Smooth muscle cell (in vitro differentiated cells): ENCODE results near the gene R3HDML. TPM values are rescaled to one million over a fixed set of nuclear protein-coding genes. Genes with fewer than 3 reads are reported as not detected.

Experiments used
- DNase-seq: peaks from one replicate; lab custom pipeline; 2025; ENCODE audit not compliant: unreplicated experiment; lab: John Stamatoyannopoulos, UW
- H2AFZ ChIP-seq: fragments of 200-600 bp; sonication (generic); 2 replicates; pipeline ENCODE4 v1.6.0; 2016; ENCODE audit warnings: antibody characterized with exemption, low read depth, mild to moderate bottlenecking
- H3F3A ChIP-seq: fragments of 200-600 bp; sonication (generic); 2 replicates; pipeline ENCODE4 v1.6.0; 2017; ENCODE audit warnings: antibody characterized with exemption, low read depth
- H3K27ac ChIP-seq: fragments of 200-600 bp; sonication (generic); 2 replicates; pipeline ENCODE4 v1.5.1; 2016; ENCODE audit warnings: low read depth, mild to moderate bottlenecking
- H3K27me3 ChIP-seq: fragments of 200-600 bp; sonication (generic); 2 replicates; pipeline ENCODE4 v1.6.1; 2016; ENCODE audit warnings: low read depth, mild to moderate bottlenecking
- H3K36me3 ChIP-seq: fragments of 200-600 bp; sonication (generic); 2 replicates; pipeline ENCODE4 v1.5.1; 2016; ENCODE audit warnings: low read depth
- H3K4me1 ChIP-seq: fragments of 200-600 bp; sonication (generic); 2 replicates; pipeline ENCODE4 v1.5.1; 2016; ENCODE audit warnings: low read depth
- H3K4me2 ChIP-seq: fragments of 200-600 bp; sonication (generic); 2 replicates; pipeline ENCODE4 v1.6.0; 2016; ENCODE audit warnings: mild to moderate bottlenecking
- H3K4me3 ChIP-seq: fragments of 200-600 bp; sonication (generic); 2 replicates; pipeline ENCODE4 v1.5.1; 2016; ENCODE audit warnings: mild to moderate bottlenecking
- H3K79me2 ChIP-seq: fragments of 200-600 bp; sonication (generic); 2 replicates; pipeline ENCODE4 v1.6.0; 2016; ENCODE audit warnings: low read depth, mild to moderate bottlenecking
- H3K9ac ChIP-seq: fragments of 200-600 bp; sonication (generic); 2 replicates; pipeline ENCODE4 v1.6.0; 2016; ENCODE audit warnings: low read depth
- H3K9me3 ChIP-seq: fragments of 200-600 bp; sonication (generic); replicated peaks from 2 replicates; pipeline ENCODE4 v1.5.1; 2016; ENCODE audit warnings: low read depth
- H4K20me1 ChIP-seq: fragments of 200-600 bp; sonication (generic); 2 replicates; pipeline ENCODE4 v1.6.0; 2016; ENCODE audit warnings: low read depth
- CTCF ChIP-seq: fragments of 200-600 bp; sonication (generic); IDR thresholded peaks from 2 replicates; pipeline ENCODE4 v1.5.1; 2017; ENCODE audit warnings: borderline replicate concordance, mild to moderate bottlenecking, antibody characterized with exemption; ENCODE audit not compliant: insufficient read depth, poor library complexity, severe bottlenecking
- WGBS: methylation state at CpG from one replicate; pipeline ENCODE4 v1.1.7; 2016; ENCODE audit warnings: low lambda C conversion rate; 5-methylcytosine and 5-hydroxymethylcytosine counted together
- polyA plus RNA-seq: library from polyadenylated mRNA; unstranded; fragments of >200 nt; fragmentation: Nextera tagmentation; extraction: Ambion mirVana; gene quantifications from 2 replicates; pipeline ENCODE4 v1.2.1, GENCODE V29; 2016
- total RNA-seq: library from RNA; depleted of rRNA; stranded (reverse); fragments of >200 nt; gene quantifications from 2 replicates; pipeline ENCODE4 v1.2.3, GENCODE V29; 2014

The R3HDML gene
- total and polyA plus RNA-seq, 2 experiments from 2014 or later, result not detected

GRCh38 chr20:44301285-44301684 is 35.6 kb upstream of the R3HDML start:
- H2AFZ ChIP-seq, result no peak overlapping the region
- H4K20me1 ChIP-seq, result no peaks in the 10 kb centered on the region
- no peak overlapping the region for H3K9ac ChIP-seq
- H3K27ac ChIP-seq, result no peak overlapping the region
- no peaks in the 10 kb centered on the region for H3K27me3 ChIP-seq
- no peaks in the 10 kb centered on the region for H3K36me3 ChIP-seq
- TF ChIP-seq CTCF, result no peak
- no peaks in the 10 kb centered on the region for H3K4me1 ChIP-seq
- H3F3A ChIP-seq, result no peaks in the 10 kb centered on the region
- H3K9me3 ChIP-seq, result no peaks in the 10 kb centered on the region
- DNase-seq, result no peak
- H3K79me2 ChIP-seq, result no peaks in the 10 kb centered on the region
- no peak overlapping the region for H3K4me2 ChIP-seq
- H3K4me3 ChIP-seq, result no peak overlapping the region

- H3K4me3 ChIP-seq, result no peak overlapping the region
- no peak overlapping the region for H3K4me2 ChIP-seq
- DNase-seq, result no peak
These were observed 34.7 kb upstream of the R3HDML start for GRCh38 chr20:44302026-44302669.

GRCh38 chr20:44302736-44303135 is 34.1 kb upstream of the R3HDML start:
- no peak overlapping the region for H3K4me3 ChIP-seq
- no peaks in the 10 kb centered on the region for H3F3A ChIP-seq
- no peak overlapping the region for H3K27ac ChIP-seq
- H3K27me3 ChIP-seq, result no peaks in the 10 kb centered on the region
- no peaks in the 10 kb centered on the region for H4K20me1 ChIP-seq
- H3K9me3 ChIP-seq, result no peaks in the 10 kb centered on the region
- DNase-seq, result no peak
- no peak for TF ChIP-seq CTCF
- 92% methylated on average over 8 of the region's 8 CpGs for WGBS
- H3K36me3 ChIP-seq, result no peaks in the 10 kb centered on the region
- no peak overlapping the region for H3K9ac ChIP-seq
- H2AFZ ChIP-seq, result no peak overlapping the region
- H3K4me1 ChIP-seq, result no peaks in the 10 kb centered on the region
- H3K4me2 ChIP-seq, result no peak overlapping the region
- H3K79me2 ChIP-seq, result no peaks in the 10 kb centered on the region

More at GRCh38 chr20:44302026-44302669, 34.7 kb upstream of the R3HDML start:
- Histone ChIP-seq H3K36me3 (no peaks in the 10 kb centered on the region), H2AFZ (no peak overlapping the region), H3K9ac (no peak overlapping the region), H3K27ac (no peak overlapping the region), H3K4me1 (no peaks in the 10 kb centered on the region), H3K27me3 (no peaks in the 10 kb centered on the region), H4K20me1 (no peaks in the 10 kb centered on the region), H3F3A (no peaks in the 10 kb centered on the region), H3K9me3 (no peaks in the 10 kb centered on the region), H3K79me2 (no peaks in the 10 kb centered on the region)
- 73% methylated on average over 5 of the region's 5 CpGs for WGBS
- TF ChIP-seq CTCF, result no peak

- no peak overlapping the region for H2AFZ ChIP-seq
- H3K4me3 ChIP-seq, result no peak overlapping the region
- no peak for DNase-seq
- no peaks in the 10 kb centered on the region for H3K4me1 ChIP-seq
- H3K27ac ChIP-seq, result no peak overlapping the region
- no peaks in the 10 kb centered on the region for H3F3A ChIP-seq
- no peak overlapping the region for H3K9ac ChIP-seq
- H3K9me3 ChIP-seq, result no peaks in the 10 kb centered on the region
- no peaks in the 10 kb centered on the region for H3K27me3 ChIP-seq
- no peak overlapping the region for H3K4me2 ChIP-seq
- no peak for TF ChIP-seq CTCF
- no peaks in the 10 kb centered on the region for H3K36me3 ChIP-seq
- H3K79me2 ChIP-seq, result peaks cover 2% of the 10 kb centered on the region
- no peaks in the 10 kb centered on the region for H4K20me1 ChIP-seq
These were observed 32.5 kb upstream of the R3HDML start for GRCh38 chr20:44304383-44304782.
